HG03439 (cell line): Measurements from ENCODE around the gene PPP3CA.
A peak's percentile ranks its signal among the peaks of the same experiment; 100 is the strongest.

Source experiments
- ATAC-seq: cut with Tn5 transposase; IDR thresholded peaks from one replicate; pipeline ENCODE4 v1.9.1; 2021; ENCODE audit warnings: mild to moderate bottlenecking, moderate library complexity; ENCODE audit not compliant: unreplicated experiment

Gene PPP3CA

GRCh38 chr4:101332424-101332823 lies 14.9 kb downstream of the PPP3CA start:
- no peak for ATAC-seq

DNA sequence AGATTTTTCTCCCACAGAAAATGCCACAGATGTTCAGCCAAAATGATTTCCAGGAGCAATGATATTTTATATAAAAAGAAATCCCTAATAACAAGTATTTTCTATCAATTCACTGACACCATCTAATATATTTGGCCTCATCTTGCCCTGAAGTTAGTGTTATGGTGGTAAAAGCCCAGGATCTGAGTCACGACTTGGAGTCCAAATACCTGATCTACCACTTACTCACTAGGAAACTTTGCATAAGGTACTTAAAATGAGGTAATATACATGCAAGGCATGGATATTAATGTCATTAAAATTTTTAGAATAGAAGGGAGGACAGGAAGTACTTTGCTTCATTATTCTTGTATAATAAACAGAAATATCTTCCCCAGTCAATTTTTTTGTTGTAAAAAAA lies 16.3 kb downstream of the PPP3CA start:
- no peak for ATAC-seq

- no peak for ATAC-seq
Measured at GRCh38 chr4:101329592-101329991, 17.7 kb downstream of the PPP3CA start.

- peak; percentile 89 for ATAC-seq
Measured at GRCh38 chr4:101328063-101328602, 19.2 kb downstream of the PPP3CA start.

DNA sequence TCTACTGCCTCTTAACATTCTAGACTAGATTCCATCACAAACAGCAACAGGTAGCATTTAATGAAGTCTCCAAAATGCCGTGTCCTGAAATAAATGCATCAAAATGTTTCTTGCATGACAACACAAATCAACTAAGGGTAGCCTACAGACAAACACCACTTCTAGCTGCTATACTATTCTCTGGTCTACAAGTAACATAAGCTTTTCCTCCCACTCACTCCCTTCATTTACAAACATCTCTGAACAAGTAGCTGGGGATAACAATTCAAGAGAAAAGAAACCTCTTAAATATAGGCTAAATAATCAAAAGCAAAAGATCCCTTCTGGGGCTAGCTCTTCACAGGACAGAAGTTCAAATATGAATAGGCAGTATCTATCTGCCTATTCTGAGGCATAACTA lies 20.8 kb downstream of the PPP3CA start:
- no peak for ATAC-seq

GRCh38 chr4:101322743-101323142 lies 24.6 kb downstream of the PPP3CA start:
- no peak for ATAC-seq

GRCh38 chr4:101321481-101322042 lies 25.8 kb downstream of the PPP3CA start:
- no peak for ATAC-seq

GRCh38 chr4:101315786-101316185 lies 31.5 kb downstream of the PPP3CA start:
- no peak for ATAC-seq

- ATAC-seq = no peak
Measured at GRCh38 chr4:101315041-101315440, 32.3 kb downstream of the PPP3CA start.

DNA sequence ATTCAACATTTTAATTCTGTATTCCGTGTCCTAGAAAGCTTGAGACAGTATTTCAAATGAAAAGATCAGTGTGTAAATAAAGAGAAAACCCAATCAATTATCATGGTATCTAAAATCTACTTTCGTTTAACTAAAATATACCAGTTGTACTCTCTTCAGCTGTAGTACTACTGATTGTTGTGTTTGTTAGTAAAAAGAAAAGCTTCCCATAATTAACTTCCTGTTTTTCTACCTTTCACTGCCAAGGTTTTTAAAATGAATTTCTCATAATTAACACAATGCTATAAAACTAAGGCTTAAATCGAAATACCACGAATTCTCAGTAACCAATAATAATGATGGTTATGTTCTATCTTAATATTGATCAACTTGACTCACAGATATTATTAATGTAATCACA lies 37.4 kb downstream of the PPP3CA start:
- ATAC-seq = no peak

DNA sequence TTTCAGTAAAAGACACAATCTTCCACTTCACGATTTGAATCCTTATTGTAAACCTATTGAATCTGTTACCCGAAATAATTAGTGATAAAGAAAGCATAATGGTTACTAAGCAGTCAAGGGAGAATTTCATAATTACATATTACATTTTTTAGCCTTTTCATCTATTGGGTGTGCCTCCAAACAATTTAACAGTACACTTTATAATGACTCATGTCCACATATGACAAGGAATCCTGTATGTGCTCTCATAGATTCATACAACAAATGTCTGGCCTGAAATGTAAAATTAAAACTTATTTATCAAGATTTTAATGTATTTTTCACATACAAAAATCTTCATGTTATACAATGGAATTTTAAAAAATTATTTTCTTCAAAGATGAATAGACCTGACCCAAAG lies 39.4 kb downstream of the PPP3CA start:
- no peak for ATAC-seq

DNA sequence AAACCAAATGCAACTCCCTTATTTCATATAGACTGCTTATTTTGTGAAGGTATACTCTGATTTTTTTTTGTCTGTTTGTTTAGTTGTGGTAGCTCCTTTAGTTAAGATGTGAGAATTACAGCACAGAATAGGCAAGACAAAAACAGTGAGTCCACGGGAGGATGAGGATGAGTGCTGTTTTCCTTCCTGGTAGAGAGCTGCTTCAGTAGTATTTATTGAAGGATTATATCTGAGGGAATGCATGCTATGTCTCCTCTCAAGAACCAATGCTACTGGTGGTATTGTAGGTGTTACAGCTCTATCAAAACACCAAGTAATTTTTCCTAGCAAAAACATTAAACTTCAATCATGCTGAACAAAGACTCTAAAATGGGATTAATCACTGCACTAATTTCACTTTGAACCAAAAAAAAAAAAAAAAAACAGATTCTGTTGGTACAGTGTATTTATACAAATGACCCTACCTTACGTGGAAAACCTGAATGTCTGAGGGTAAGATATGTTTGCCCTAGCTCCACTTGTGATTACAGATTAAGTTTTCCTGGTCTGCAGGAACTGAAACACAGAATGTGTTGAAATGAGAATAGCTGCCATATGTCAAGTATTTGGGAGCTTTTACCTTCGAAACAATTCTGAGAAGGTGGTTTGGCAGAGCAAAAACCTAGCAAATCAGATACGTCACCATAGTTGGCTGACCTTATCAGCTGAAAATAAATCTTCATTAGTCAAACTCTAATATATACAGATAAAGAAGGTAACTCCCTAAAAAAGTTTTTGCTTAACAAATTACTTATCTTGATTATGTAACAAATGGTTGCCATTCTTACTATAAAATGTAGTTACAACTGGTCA lies 40.3 kb downstream of the PPP3CA start:
- peak; percentile 14 for ATAC-seq

- peak; percentile 83 for ATAC-seq
Measured at GRCh38 chr4:101306225-101306624, 41.1 kb downstream of the PPP3CA start.

- no peak for ATAC-seq
Measured at GRCh38 chr4:101304916-101305315, 42.4 kb downstream of the PPP3CA start.

GRCh38 chr4:101299899-101300540 lies 47.3 kb downstream of the PPP3CA start:
- no peak for ATAC-seq

GRCh38 chr4:101299021-101299420 lies 48.3 kb downstream of the PPP3CA start:
- ATAC-seq = no peak

DNA sequence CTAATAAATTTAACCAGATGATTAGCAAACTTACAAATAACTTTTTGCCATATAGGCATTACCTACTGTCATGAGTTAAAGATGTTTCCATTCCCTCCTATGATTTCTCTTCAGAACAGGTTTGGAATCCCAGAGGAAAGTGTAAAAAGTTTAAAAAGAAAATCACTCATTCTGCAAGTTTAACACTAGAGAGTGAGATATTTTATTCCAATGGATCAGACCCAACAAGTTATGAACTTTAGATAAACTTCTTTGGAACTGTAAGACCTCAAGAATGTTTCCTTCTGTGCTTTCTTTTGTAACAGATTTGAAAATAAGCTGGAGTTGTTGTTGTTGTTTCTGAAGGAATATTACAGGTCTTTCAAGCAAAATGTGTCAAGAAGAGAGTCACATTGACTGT lies 51.6 kb downstream of the PPP3CA start:
- no peak for ATAC-seq

GRCh38 chr4:101294597-101294996 lies 52.7 kb downstream of the PPP3CA start:
- no peak for ATAC-seq

DNA sequence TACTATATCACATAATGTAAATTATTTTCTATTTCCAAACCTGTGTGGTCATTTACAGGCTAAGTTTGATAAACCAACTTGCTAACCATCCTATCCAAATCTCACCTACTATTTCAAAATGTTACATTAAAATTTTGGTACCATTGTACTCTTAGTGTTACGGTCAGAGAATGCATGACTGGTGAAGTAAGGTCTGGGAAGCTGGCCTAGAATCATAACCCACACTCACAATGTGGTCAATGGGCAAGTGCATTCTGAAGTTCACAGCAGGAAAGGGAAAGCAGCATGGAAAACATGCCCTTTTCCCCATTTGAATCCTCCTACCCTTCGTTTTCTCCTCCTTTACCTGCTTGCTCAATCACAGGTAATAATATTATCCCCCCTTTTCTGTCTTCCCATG lies 54.4 kb downstream of the PPP3CA start:
- ATAC-seq = no peak

- ATAC-seq = no peak
Measured at GRCh38 chr4:101292214-101292613, 55.1 kb downstream of the PPP3CA start.

- ATAC-seq = no peak
Measured at GRCh38 chr4:101291198-101291597, 56.1 kb downstream of the PPP3CA start.

GRCh38 chr4:101290654-101291053 lies 56.7 kb downstream of the PPP3CA start:
- ATAC-seq = no peak
